ENCODE measurements around the gene UGT1A10.

UGT1A10 gene

GRCh38 chr2:233821709-233822100 lies 185.5 kb downstream of the UGT1A10 start:
- no peak overlapping the region for H3K27ac ChIP-seq
- TF ChIP-seq ZFX (IDR thresholded peaks at IDR 0.05; ENCODE audit: borderline replicate concordance): no peak
- TF ChIP-seq, protein P1, sequence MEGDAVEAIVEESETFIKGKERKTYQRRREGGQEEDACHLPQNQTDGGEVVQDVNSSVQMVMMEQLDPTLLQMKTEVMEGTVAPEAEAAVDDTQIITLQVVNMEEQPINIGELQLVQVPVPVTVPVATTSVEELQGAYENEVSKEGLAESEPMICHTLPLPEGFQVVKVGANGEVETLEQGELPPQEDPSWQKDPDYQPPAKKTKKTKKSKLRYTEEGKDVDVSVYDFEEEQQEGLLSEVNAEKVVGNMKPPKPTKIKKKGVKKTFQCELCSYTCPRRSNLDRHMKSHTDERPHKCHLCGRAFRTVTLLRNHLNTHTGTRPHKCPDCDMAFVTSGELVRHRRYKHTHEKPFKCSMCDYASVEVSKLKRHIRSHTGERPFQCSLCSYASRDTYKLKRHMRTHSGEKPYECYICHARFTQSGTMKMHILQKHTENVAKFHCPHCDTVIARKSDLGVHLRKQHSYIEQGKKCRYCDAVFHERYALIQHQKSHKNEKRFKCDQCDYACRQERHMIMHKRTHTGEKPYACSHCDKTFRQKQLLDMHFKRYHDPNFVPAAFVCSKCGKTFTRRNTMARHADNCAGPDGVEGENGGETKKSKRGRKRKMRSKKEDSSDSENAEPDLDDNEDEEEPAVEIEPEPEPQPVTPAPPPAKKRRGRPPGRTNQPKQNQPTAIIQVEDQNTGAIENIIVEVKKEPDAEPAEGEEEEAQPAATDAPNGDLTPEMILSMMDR (IDR thresholded peaks at IDR 0.05): no peak

GRCh38 chr2:233822101-233822771 lies 186.0 kb downstream of the UGT1A10 start:
- no peak overlapping the region for H3K27ac ChIP-seq
- TF ChIP-seq ZFX (IDR thresholded peaks at IDR 0.05; ENCODE audit: borderline replicate concordance): no peak
- TF ChIP-seq, protein P1 (IDR thresholded peaks at IDR 0.05): no peak
